MM.1S (cell line): ENCODE data around the gene CLCNKB.

Experiments used
- CTCF ChIP-seq: fragments of 300-600 bp; sonication (generic); IDR thresholded peaks from 2 replicates; pipeline ENCODE4 v1.5.1; 2016; ENCODE audit warnings: antibody characterized with exemption, low read length, mixed read lengths
- EZH2 ChIP-seq: fragments of 300-600 bp; sonication (generic); optimal IDR thresholded peaks from 2 replicates; pipeline ENCODE3; 2017; ENCODE audit warnings: low read depth, mild to moderate bottlenecking, antibody characterized with exemption, low read length, mixed read lengths

- TF ChIP-seq CTCF (no peak), EZH2 (no peak)
These were observed 55.8 kb downstream of the CLCNKB start for GRCh38 chr1:16099412-16099811.
